ENCODE measurements around the gene SERPINE1. TPM values are rescaled to one million over a fixed set of nuclear protein-coding genes. Genes with fewer than 3 reads are reported as not detected.

SERPINE1 gene
- total RNA-seq, 1 donor, result 921 TPM

DNA sequence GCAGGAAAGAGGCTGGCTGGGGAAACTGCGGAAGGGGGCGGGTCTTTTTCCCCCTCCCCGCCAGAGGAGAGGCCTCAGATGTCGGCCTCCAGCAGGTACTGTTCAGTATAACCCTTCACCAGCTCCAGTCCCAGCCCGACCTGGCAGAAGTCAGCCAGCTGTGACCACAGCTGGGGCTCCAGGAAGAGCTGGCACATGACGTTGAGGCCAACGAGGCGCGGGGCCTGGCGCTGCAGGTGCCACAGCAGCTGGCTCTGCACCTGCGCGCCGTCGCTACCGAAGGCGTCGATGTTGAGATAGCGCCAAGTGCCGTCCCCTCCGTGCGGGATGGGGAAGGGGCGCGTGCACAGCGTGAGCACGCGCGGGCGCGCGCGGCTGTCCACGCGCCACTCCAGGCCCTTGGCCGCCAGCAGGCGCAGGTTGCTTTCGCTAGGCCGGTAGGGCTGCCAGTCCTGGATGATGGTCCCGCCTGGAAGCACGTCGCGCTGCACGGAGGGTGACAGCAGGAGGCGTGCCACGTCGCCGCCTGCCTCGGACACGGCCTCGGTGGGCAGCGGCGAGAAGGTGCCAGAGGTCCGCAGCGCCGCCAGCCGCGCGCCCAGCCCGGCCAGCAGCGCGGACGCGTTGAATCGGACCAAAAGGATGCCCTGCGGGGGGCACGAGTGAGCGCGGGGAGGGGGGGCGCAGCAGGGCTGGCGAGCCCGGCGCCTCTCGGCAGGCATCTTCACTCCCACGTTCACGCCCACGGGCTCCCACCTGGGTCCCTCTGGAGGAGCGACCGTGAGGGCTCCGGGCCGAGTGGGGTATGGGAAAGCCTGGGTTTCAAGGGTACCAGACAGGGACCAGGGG lies 45.3 kb downstream of the SERPINE1 start:
- no peak overlapping the region for H3K4me3 ChIP-seq (ENCODE audit: low read depth, low read length)
- TF ChIP-seq CTCF (IDR thresholded peaks at IDR 0.05; ENCODE audit: insufficient read depth, low read depth, low read length), result peak; percentile 5
- DNase-seq (ENCODE audit: low read depth), result no peak

GRCh38 chr7:101172854-101173751 lies 46.2 kb downstream of the SERPINE1 start:
- H3K4me3 ChIP-seq (ENCODE audit: low read depth, low read length), result peak overlapping the region; percentile 12
- peak; percentile 57 for DNase-seq (ENCODE audit: low read depth)

GRCh38 chr7:101173752-101174244 lies 46.9 kb downstream of the SERPINE1 start:
- no peak for TF ChIP-seq CTCF (IDR thresholded peaks at IDR 0.05; ENCODE audit: insufficient read depth, low read depth, low read length)
- no peak overlapping the region for H3K4me3 ChIP-seq (ENCODE audit: low read depth, low read length)
- DNase-seq (ENCODE audit: low read depth), result no peak

More at GRCh38 chr7:101172854-101173751, 46.2 kb downstream of the SERPINE1 start:
- no peak for TF ChIP-seq CTCF (IDR thresholded peaks at IDR 0.05; ENCODE audit: insufficient read depth, low read depth, low read length)

DNA sequence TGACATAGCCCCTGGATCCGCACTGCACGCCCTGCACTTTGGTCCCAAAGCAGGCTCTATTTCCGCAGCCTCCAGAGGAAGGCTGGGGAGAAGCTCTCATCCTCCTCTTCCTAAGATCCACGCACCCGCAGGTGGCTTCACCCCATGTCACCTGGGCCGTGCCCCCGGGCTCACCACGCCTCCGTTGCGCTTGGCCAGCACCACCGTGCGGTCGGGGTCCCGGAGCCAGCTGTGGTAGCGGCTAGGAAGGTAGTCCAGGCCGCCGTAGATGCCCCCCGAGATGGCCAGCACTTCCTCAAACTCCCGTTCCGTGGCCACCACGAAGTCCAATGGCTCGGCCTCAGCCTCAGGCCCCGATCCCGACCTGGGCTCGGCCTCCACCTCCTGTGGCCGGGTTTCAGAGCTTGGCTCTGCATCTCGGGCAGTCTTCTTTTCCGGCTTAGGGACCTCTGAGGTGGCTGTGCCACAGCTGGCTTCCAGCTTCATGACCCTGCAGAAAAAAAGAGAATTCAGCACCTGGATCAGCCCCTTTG lies 47.5 kb downstream of the SERPINE1 start:
- DNase-seq (ENCODE audit: low read depth), result no peak
- no peak for TF ChIP-seq CTCF (IDR thresholded peaks at IDR 0.05; ENCODE audit: insufficient read depth, low read depth, low read length)
- H3K4me3 ChIP-seq (ENCODE audit: low read depth, low read length), result no peak overlapping the region

DNA sequence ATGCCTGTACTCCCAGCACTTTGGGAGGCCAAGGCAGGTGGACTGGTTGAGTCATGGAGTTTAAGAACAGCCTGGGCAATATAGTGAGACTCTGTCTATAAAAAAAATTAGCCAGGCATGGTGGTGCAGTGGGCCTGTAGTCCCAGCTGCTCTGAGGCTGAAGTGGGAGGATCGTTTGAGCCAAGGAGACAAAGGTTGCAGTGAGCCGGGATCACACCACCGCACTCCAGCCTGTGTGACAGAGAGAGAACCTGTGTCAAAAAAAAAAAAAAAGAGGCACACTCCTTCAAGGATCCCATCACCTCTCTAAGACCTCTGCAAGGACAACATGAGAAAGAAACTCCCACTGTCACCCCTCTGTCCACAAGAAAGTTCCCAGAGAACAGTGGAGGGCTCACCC lies 48.8 kb downstream of the SERPINE1 start:
- no peak for DNase-seq (ENCODE audit: low read depth)
- no peak for TF ChIP-seq CTCF (IDR thresholded peaks at IDR 0.05; ENCODE audit: insufficient read depth, low read depth, low read length)
- H3K4me3 ChIP-seq (ENCODE audit: low read depth, low read length), result no peak overlapping the region

GRCh38 chr7:101177644-101178043 lies 50.7 kb downstream of the SERPINE1 start:
- DNase-seq (ENCODE audit: low read depth), result no peak
- no peak for TF ChIP-seq CTCF (IDR thresholded peaks at IDR 0.05; ENCODE audit: insufficient read depth, low read depth, low read length)
- H3K4me3 ChIP-seq (ENCODE audit: low read depth, low read length), result no peak overlapping the region

Measured in fibroblast of villous mesenchyme (primary cell).